H1 (cell line): ENCODE data around the gene GADD45A. TPM values are rescaled to one million over a fixed set of nuclear protein-coding genes. Genes with fewer than 3 reads are reported as not detected.

Experiments
- NRF1 ChIP-seq: IDR thresholded peaks from 2 replicates; pipeline ENCODE4 v1.6.1; 2011; ENCODE audit warnings: mild to moderate bottlenecking, low read depth, low read length, improper control_type of control experiment
- YY1 ChIP-seq: IDR thresholded peaks from 2 replicates; pipeline ENCODE4 v1.6.1; 2011; ENCODE audit warnings: low read depth, mild to moderate bottlenecking, low read length
- polyA plus RNA-seq, 7 experiments: library from polyadenylated mRNA; depleted of rRNA in 3 of 7; stranded (reverse) in 5 of 7; unstranded in 2 of 7; fragments of >200 nt in 5 of 7; fragments of 200-250 nt in 2 of 7; gene quantifications; 1 replicate in 5 of 7; 2 replicates in 1 of 7; 4 replicates in 1 of 7; pipeline versions ENCODE4 v1.2.1 to v1.2.3, GENCODE V29; 2011 to 2013; ENCODE audit warnings: missing spikeins in 2 of 7, mixed read lengths in 2 of 7
- total RNA-seq: library from RNA; stranded (reverse); fragmentation: NEBNext Ultra II Directional; extraction: Animal tissue kit (Norgen Biotek cat#: 25700); gene quantifications from 2 replicates; pipeline ENCODE4 v1.2.1, GENCODE V29; 2021

The GADD45A gene
- total and polyA plus RNA-seq, 2 of the 8 experiments (the other 6 are each of a cell fraction or from before 2014, with no cell fraction given): 7.6 to 15.6 TPM

- TF ChIP-seq YY1 (no peak), NRF1 (no peak)
Measured at GRCh38 chr1:67642629-67643028, 42.4 kb upstream of the GADD45A start (continued).
